Gastroesophageal sphincter (tissue), 3 donors: Measurements from ENCODE around the gene PPP2R3A.

Experiments used
- EP300 ChIP-seq: sonication (generic); formaldehyde crosslinking; IDR thresholded peaks from one replicate; pipeline ENCODE4 v1.6.1; 2017; ENCODE audit warnings: antibody characterized with exemption, mild to moderate bottlenecking
- POLR2A ChIP-seq, 2 donors: fragments of 450-650 bp; IDR thresholded peaks; one replicate each; pipeline ENCODE4 v1.6.1; 2017; ENCODE audit warnings: antibody characterized with exemption in 2 of 2, mild to moderate bottlenecking in 2 of 2, moderate library complexity in 1 of 2
- POLR2AphosphoS5 ChIP-seq: sonication (generic); formaldehyde crosslinking; IDR thresholded peaks from one replicate; pipeline ENCODE4 v1.6.1; 2017; ENCODE audit warnings: antibody characterized with exemption
- TF ChIP-seq, protein P1 (sequence below), 4 experiments: fragments of 200-600 bp in 2 of 4; fragments of 450-650 bp in 2 of 4; sonication (generic) in 1 of 4; IDR thresholded peaks; one replicate each; pipeline ENCODE4 v1.5.1; 2017 to 2019; ENCODE audit warnings: antibody characterized with exemption in 4 of 4, mild to moderate bottlenecking in 2 of 4, moderate library complexity in 2 of 4

DNA sequence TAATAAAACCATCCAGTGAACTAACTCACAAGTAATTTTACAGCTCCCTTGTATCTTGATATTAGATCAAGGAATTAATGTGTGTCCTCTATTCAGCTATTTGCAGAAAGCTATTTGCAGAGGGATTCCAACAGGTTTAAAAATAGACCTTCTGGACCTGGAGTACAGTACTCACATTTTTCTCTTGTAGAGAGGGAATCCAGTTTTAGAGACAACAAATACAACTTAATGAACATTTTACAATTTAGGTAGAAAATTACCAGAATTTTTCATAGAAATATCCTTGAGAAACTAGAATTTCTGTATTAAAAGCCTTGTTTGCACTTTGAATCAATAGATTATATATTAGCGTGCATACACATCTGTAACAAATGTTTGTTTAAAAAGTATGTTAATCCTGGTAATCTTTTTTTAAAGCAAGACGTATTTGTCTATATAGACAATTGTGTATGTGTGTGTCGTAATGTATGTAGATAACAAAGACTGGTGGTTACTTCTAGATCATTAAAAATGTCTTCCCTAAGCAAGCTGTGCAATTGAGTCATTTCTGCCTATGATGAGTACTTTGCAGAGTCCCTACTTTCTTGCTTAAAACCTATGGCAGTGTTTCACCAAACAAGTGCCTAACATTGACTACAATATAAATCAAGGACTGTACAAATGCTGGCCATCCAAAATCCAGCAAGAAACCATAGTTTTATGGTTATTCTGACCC, 57.9 kb downstream of the PPP2R3A start:
- TF ChIP-seq, protein P1, sequence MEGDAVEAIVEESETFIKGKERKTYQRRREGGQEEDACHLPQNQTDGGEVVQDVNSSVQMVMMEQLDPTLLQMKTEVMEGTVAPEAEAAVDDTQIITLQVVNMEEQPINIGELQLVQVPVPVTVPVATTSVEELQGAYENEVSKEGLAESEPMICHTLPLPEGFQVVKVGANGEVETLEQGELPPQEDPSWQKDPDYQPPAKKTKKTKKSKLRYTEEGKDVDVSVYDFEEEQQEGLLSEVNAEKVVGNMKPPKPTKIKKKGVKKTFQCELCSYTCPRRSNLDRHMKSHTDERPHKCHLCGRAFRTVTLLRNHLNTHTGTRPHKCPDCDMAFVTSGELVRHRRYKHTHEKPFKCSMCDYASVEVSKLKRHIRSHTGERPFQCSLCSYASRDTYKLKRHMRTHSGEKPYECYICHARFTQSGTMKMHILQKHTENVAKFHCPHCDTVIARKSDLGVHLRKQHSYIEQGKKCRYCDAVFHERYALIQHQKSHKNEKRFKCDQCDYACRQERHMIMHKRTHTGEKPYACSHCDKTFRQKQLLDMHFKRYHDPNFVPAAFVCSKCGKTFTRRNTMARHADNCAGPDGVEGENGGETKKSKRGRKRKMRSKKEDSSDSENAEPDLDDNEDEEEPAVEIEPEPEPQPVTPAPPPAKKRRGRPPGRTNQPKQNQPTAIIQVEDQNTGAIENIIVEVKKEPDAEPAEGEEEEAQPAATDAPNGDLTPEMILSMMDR (IDR thresholded peaks at IDR 0.05) = no peak
- no peak for TF ChIP-seq POLR2A (IDR thresholded peaks at IDR 0.05)
- TF ChIP-seq POLR2AphosphoS5 = no peak
- no peak for TF ChIP-seq EP300
